HEK293 (cell line): ENCODE results near the gene RPS6KA1.

ENCODE experiments used
- CTCF ChIA-PET: fragments of 350-600 bp; formaldehyde crosslinking; extraction: SDS; loops from one replicate; lab custom pipeline; 2021; ENCODE audit warnings: antibody characterized with exemption; lab: Yijun Ruan, JAX
- POLR2A ChIA-PET: fragments of 300-600 bp; formaldehyde crosslinking; extraction: SDS; loops from one replicate; lab custom pipeline; 2020; ENCODE audit warnings: antibody characterized with exemption, inconsistent platforms; lab: Yijun Ruan, JAX
- H3K27ac ChIP-seq: fragments of 200-500 bp; sonication (Bioruptor generic); 2 replicates; pipeline ENCODE4 v1.5.1; 2014; ENCODE audit warnings: low read depth, low read length, control low read depth, inconsistent platforms; ENCODE audit errors: extremely low read depth
- H3K36me3 ChIP-seq, 2 experiments: fragments of 200-500 bp in 1 of 2; sonication (Bioruptor generic) in 1 of 2; 1 replicate in 1 of 2; 2 replicates in 1 of 2; pipeline ENCODE4 v1.5.1; 2014 to 2017; ENCODE audit warnings: inconsistent platforms in 2 of 2, low read length in 2 of 2; ENCODE audit not compliant: control insufficient read depth in 2 of 2, insufficient read depth in 1 of 2
- H3K4me1 ChIP-seq: fragments of 200-500 bp; sonication (Bioruptor generic); 2 replicates; pipeline ENCODE4 v1.5.1; 2014; ENCODE audit warnings: mild to moderate bottlenecking, low read length, inconsistent platforms; ENCODE audit not compliant: control insufficient read depth, insufficient read depth
- H3K4me3 ChIP-seq: 2 replicates; pipeline ENCODE4 v1.5.1; 2011; ENCODE audit warnings: low read depth, mild to moderate bottlenecking, control low read depth, low read length, moderate library complexity
- H3K9me3 ChIP-seq: fragments of 200-500 bp; sonication (Bioruptor generic); 2 replicates; pipeline ENCODE4 v1.5.1; 2014; ENCODE audit warnings: low read depth, low read length, inconsistent platforms; ENCODE audit not compliant: control insufficient read depth, insufficient read depth
- GFI1B ChIP-seq: fragments of 450-650 bp; formaldehyde crosslinking; IDR thresholded peaks from 2 replicates; pipeline ENCODE4 v1.5.1; 2016; ENCODE audit warnings: missing biosample characterization, missing genetic modification characterization
- GLIS1 ChIP-seq: fragments of 450-650 bp; formaldehyde crosslinking; IDR thresholded peaks from 2 replicates; pipeline ENCODE4 v1.5.1; 2016; ENCODE audit warnings: missing biosample characterization, missing genetic modification characterization
- KLF10 ChIP-seq: fragments of 450-650 bp; IDR thresholded peaks from 2 replicates; pipeline ENCODE4 v1.5.1; 2018; ENCODE audit warnings: missing biosample characterization, mild to moderate bottlenecking, missing genetic modification characterization
- KLF16 ChIP-seq: fragments of 450-650 bp; formaldehyde crosslinking; IDR thresholded peaks from 2 replicates; pipeline ENCODE4 v1.5.1; 2017; ENCODE audit warnings: missing biosample characterization, missing genetic modification characterization
- KLF8 ChIP-seq: fragments of 450-650 bp; formaldehyde crosslinking; IDR thresholded peaks from 2 replicates; pipeline ENCODE4 v1.5.1; 2016; ENCODE audit warnings: missing biosample characterization, missing genetic modification characterization
- SETDB1 ChIP-seq: IDR thresholded peaks from one replicate; pipeline ENCODE4 v1.6.1; 2017; ENCODE audit warnings: mild to moderate bottlenecking, low read length, moderate library complexity, mixed read lengths; ENCODE audit not compliant: insufficient read length
- SP2 ChIP-seq: fragments of 450-650 bp; formaldehyde crosslinking; IDR thresholded peaks from 2 replicates; pipeline ENCODE4 v1.5.1; 2016; ENCODE audit warnings: missing biosample characterization, missing genetic modification characterization
- TRIM28 ChIP-seq: IDR thresholded peaks from 2 replicates; pipeline ENCODE4 v1.6.1; 2011; ENCODE audit warnings: low read length, control low read depth, borderline replicate concordance
- YY1 ChIP-seq: fragments of 450-650 bp; formaldehyde crosslinking; IDR thresholded peaks from 2 replicates; pipeline ENCODE4 v1.5.1; 2018; ENCODE audit warnings: missing biosample characterization, missing genetic modification characterization
- ZBTB21 ChIP-seq: fragments of 450-650 bp; formaldehyde crosslinking; IDR thresholded peaks from 2 replicates; pipeline ENCODE4 v1.5.1; 2017; ENCODE audit warnings: missing biosample characterization, missing genetic modification characterization
- ZBTB7A ChIP-seq: fragments of 450-650 bp; formaldehyde crosslinking; IDR thresholded peaks from 2 replicates; pipeline ENCODE4 v1.5.1; 2016; ENCODE audit warnings: low read depth, missing biosample characterization, missing genetic modification characterization
- ZBTB8A ChIP-seq: fragments of 450-650 bp; formaldehyde crosslinking; IDR thresholded peaks from 2 replicates; pipeline ENCODE4 v1.5.1; 2016; ENCODE audit warnings: missing biosample characterization, missing genetic modification characterization
- ZNF133 ChIP-seq: fragments of 450-650 bp; formaldehyde crosslinking; IDR thresholded peaks from 2 replicates; pipeline ENCODE4 v1.5.1; 2016; ENCODE audit warnings: missing biosample characterization, missing genetic modification characterization
- ZNF292 ChIP-seq: fragments of 450-650 bp; formaldehyde crosslinking; IDR thresholded peaks from 2 replicates; pipeline ENCODE4 v1.5.1; 2016; ENCODE audit warnings: low read depth, missing biosample characterization, missing genetic modification characterization, borderline replicate concordance
- ZNF341 ChIP-seq: fragments of 450-650 bp; formaldehyde crosslinking; IDR thresholded peaks from 2 replicates; pipeline ENCODE4; 2016; ENCODE audit warnings: low read depth, missing biosample characterization, missing genetic modification characterization
- ZNF660 ChIP-seq: fragments of 450-650 bp; IDR thresholded peaks from 2 replicates; pipeline ENCODE4 v1.5.1; 2018; ENCODE audit warnings: missing biosample characterization, mild to moderate bottlenecking, missing genetic modification characterization
- ZNF664 ChIP-seq: fragments of 450-650 bp; formaldehyde crosslinking; IDR thresholded peaks from 2 replicates; pipeline ENCODE4 v1.5.1; 2016; ENCODE audit warnings: missing biosample characterization, missing genetic modification characterization
- ZNF76 ChIP-seq: fragments of 450-650 bp; formaldehyde crosslinking; IDR thresholded peaks from 2 replicates; pipeline ENCODE4; 2016; ENCODE audit warnings: low read depth, missing biosample characterization, missing genetic modification characterization, borderline replicate concordance
- TF ChIP-seq, protein P1 (sequence below): fragments of 450-650 bp; formaldehyde crosslinking; IDR thresholded peaks from 2 replicates; pipeline ENCODE4 v1.5.1; 2016; ENCODE audit warnings: missing biosample characterization, missing genetic modification characterization
- TF ChIP-seq, protein P2 (sequence below): fragments of 450-650 bp; formaldehyde crosslinking; IDR thresholded peaks from 2 replicates; pipeline ENCODE4 v1.5.1; 2017; ENCODE audit warnings: missing biosample characterization, missing genetic modification characterization
- TF ChIP-seq, protein P3 (sequence below): fragments of 450-650 bp; formaldehyde crosslinking; IDR thresholded peaks from 2 replicates; pipeline ENCODE4 v1.5.1; 2016; ENCODE audit warnings: missing biosample characterization, missing genetic modification characterization
- TF ChIP-seq, protein P4 (sequence below): fragments of 450-650 bp; formaldehyde crosslinking; optimal IDR thresholded peaks from 2 replicates; pipeline ENCODE3; 2016; ENCODE audit warnings: missing biosample characterization, mild to moderate bottlenecking, missing genetic modification characterization
- TF ChIP-seq, protein P5 (sequence below): fragments of 450-650 bp; formaldehyde crosslinking; IDR thresholded peaks from 2 replicates; pipeline ENCODE4 v1.5.1; 2016; ENCODE audit warnings: missing biosample characterization, missing genetic modification characterization

Gene RPS6KA1

DNA sequence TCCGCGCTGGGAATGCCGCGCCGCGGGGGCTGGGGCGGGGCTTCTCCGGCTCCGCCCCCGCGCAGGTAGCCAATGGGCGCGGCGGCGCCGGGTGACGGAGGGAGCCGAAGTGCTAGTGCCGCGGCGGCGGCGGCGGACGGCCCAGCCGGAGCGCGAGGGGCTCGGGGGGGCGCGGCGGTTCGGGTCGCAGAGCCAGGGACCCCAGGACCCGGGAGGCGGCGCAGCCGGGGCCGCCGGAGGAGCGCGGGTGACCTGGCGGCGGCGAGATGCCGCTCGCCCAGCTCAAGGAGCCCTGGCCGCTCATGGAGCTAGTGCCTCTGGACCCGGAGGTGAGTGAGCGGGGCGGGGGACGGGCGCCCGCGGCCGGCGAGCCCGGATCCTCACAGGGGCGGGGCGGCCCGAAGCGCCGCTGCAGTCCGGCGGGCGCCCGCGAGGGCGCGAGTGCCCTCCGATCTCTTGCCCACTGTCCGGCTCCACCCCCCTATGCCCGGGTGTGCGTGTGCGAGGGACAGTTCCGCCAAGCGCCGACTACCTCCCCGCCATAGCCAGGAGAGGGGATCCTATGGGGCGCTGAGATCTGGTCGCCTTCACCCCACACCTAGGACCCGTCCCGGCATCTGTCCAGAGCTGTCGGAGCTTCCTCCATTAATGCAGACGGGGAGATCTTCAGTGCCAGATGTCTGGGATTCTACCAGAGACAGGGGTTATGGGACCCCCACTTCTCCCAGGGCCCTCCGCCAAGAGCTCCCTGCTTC is at the start of gene RPS6KA1:
RPS6KA1 (plus strand) TSS at position 107 of the 755 bp plus-strand sequence; CDS start at position 267, 160 bp downstream.
- TF ChIP-seq SETDB1 (no peak), KLF10 (tag by site-specific recombination) (peak; percentile 54), ZNF660 (tag by site-specific recombination) (peak; percentile 10; the same call in 1 of the 2 replicates), ZNF76 (tag by site-specific recombination) (peak; percentile 92), ZBTB7A (0 out of 2 replicates have a peak, but pooled peaks have one; percentile 57), TRIM28 (no peak), ZNF292 (no peak), ZNF133 (no peak), ZNF664 (tag by site-specific recombination) (no peak), KLF8 (tag by site-specific recombination) (peak; percentile 15; the same call in 1 of the 2 replicates), GFI1B (tag by site-specific recombination) (no peak), ZBTB21 (tag by site-specific recombination) (no peak), ZBTB8A (tag by site-specific recombination) (peak; percentile 84), YY1 (no peak), ZNF341 (tag by site-specific recombination) (peak; percentile 23; the same call in 1 of the 2 replicates), SP2 (tag by site-specific recombination) (peak; percentile 5; the same call in 1 of the 2 replicates), GLIS1 (tag by site-specific recombination) (0 out of 2 replicates have a peak, but pooled peaks have one; percentile 1), KLF16 (tag by site-specific recombination) (no peak)
- TF ChIP-seq, protein P1, sequence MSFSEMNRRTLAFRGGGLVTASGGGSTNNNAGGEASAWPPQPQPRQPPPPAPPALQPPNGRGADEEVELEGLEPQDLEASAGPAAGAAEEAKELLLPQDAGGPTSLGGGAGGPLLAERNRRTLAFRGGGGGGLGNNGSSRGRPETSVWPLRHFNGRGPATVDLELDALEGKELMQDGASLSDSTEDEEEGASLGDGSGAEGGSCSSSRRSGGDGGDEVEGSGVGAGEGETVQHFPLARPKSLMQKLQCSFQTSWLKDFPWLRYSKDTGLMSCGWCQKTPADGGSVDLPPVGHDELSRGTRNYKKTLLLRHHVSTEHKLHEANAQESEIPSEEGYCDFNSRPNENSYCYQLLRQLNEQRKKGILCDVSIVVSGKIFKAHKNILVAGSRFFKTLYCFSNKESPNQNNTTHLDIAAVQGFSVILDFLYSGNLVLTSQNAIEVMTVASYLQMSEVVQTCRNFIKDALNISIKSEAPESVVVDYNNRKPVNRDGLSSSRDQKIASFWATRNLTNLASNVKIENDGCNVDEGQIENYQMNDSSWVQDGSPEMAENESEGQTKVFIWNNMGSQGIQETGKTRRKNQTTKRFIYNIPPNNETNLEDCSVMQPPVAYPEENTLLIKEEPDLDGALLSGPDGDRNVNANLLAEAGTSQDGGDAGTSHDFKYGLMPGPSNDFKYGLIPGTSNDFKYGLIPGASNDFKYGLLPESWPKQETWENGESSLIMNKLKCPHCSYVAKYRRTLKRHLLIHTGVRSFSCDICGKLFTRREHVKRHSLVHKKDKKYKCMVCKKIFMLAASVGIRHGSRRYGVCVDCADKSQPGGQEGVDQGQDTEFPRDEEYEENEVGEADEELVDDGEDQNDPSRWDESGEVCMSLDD (tag by site-specific recombination): peak; percentile 53; the same call in 1 of the 2 replicates
- TF ChIP-seq, protein P2, sequence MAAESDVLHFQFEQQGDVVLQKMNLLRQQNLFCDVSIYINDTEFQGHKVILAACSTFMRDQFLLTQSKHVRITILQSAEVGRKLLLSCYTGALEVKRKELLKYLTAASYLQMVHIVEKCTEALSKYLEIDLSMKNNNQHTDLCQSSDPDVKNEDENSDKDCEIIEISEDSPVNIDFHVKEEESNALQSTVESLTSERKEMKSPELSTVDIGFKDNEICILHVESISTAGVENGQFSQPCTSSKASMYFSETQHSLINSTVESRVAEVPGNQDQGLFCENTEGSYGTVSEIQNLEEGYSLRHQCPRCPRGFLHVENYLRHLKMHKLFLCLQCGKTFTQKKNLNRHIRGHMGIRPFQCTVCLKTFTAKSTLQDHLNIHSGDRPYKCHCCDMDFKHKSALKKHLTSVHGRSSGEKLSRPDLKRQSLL (tag by site-specific recombination): peak; percentile 63; the same call in 1 of the 2 replicates
- TF ChIP-seq, protein P3, sequence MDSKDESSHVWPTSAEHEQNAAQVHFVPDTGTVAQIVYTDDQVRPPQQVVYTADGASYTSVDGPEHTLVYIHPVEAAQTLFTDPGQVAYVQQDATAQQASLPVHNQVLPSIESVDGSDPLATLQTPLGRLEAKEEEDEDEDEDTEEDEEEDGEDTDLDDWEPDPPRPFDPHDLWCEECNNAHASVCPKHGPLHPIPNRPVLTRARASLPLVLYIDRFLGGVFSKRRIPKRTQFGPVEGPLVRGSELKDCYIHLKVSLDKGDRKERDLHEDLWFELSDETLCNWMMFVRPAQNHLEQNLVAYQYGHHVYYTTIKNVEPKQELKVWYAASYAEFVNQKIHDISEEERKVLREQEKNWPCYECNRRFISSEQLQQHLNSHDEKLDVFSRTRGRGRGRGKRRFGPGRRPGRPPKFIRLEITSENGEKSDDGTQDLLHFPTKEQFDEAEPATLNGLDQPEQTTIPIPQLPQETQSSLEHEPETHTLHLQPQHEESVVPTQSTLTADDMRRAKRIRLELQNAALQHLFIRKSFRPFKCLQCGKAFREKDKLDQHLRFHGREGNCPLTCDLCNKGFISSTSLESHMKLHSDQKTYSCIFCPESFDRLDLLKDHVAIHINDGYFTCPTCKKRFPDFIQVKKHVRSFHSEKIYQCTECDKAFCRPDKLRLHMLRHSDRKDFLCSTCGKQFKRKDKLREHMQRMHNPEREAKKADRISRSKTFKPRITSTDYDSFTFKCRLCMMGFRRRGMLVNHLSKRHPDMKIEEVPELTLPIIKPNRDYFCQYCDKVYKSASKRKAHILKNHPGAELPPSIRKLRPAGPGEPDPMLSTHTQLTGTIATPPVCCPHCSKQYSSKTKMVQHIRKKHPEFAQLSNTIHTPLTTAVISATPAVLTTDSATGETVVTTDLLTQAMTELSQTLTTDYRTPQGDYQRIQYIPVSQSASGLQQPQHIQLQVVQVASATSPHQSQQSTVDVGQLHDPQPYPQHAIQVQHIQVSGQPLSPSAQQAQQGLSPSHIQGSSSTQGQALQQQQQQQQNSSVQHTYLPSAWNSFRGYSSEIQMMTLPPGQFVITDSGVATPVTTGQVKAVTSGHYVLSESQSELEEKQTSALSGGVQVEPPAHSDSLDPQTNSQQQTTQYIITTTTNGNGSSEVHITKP (tag by site-specific recombination): peak; percentile 48; the same call in 1 of the 2 replicates
- TF ChIP-seq, protein P4, sequence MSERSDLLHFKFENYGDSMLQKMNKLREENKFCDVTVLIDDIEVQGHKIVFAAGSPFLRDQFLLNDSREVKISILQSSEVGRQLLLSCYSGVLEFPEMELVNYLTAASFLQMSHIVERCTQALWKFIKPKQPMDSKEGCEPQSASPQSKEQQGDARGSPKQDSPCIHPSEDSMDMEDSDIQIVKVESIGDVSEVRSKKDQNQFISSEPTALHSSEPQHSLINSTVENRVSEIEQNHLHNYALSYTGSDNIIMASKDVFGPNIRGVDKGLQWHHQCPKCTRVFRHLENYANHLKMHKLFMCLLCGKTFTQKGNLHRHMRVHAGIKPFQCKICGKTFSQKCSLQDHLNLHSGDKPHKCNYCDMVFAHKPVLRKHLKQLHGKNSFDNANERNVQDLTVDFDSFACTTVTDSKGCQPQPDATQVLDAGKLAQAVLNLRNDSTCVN (tag by site-specific recombination): peak; percentile 59
- TF ChIP-seq, protein P5, sequence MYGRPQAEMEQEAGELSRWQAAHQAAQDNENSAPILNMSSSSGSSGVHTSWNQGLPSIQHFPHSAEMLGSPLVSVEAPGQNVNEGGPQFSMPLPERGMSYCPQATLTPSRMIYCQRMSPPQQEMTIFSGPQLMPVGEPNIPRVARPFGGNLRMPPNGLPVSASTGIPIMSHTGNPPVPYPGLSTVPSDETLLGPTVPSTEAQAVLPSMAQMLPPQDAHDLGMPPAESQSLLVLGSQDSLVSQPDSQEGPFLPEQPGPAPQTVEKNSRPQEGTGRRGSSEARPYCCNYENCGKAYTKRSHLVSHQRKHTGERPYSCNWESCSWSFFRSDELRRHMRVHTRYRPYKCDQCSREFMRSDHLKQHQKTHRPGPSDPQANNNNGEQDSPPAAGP (tag by site-specific recombination): peak; percentile 30; the same call in 1 of the 2 replicates

More for the DNA sequence above, at the start of gene RPS6KA1:
- CTCF ChIA-PET: interaction anchor here (0.6 to 2.5 kb wide), 8 partner anchors 9 to 779 kb away, joined by 3 to 19 read pairs (median 3); no protein-coding TSS in a partner anchor
- peak within 1 kb of the TSS; percentile 47; the same call in 1 of the 2 replicates for H3K27ac ChIP-seq
- peak within 1 kb of the TSS; percentile 60 for H3K4me3 ChIP-seq
- H3K4me1 ChIP-seq: 0 out of 2 replicates have a peak, but pooled peaks cover 6% of the 10 kb centered on the region
- H3K36me3 ChIP-seq: no peaks in the 10 kb centered on the region
- POLR2A ChIA-PET: interaction anchor here (0.6 to 4.8 kb wide), 5 partner anchors 9 to 370 kb away, joined by 3 to 24 read pairs (median 3); partner anchors contain the start of genes DHDDS and GPATCH3
- no peaks in the 10 kb centered on the region for H3K9me3 ChIP-seq
